ENCODE data around the gene SMARCC1. TPM values are rescaled to one million over a fixed set of nuclear protein-coding genes. Genes with fewer than 3 reads are reported as not detected.

The SMARCC1 gene
- total RNA-seq, 4 donors from 2014 or later, result 28.2 to 51.7 (median 31.2) TPM

GRCh38 chr3:47586746-47587145, 194.9 kb downstream of the SMARCC1 start:
- intact Hi-C loops (cut with DNase I), result no loop called here
- Histone ChIP-seq H3K27me3 (no peaks in the 10 kb centered on the region), H3K36me3 (peaks cover 0 to 71% (median 20%) of the 10 kb centered on the region in 3 donors), H3K4me1 (no peaks in the 10 kb centered on the region), H3K9me3 (no peaks in the 10 kb centered on the region), H3K4me3 (no peak overlapping the region), H3K27ac (no peak overlapping the region)
- TF ChIP-seq CTCF (IDR thresholded peaks at IDR 0.05), result no peak
- TF ChIP-seq POLR2A (IDR thresholded peaks at IDR 0.05), result no peak
- WGBS, 2 donors, result 82 to 95% methylated on average over 5 to 6 of the region's 6 CpGs
- no peak for DNase-seq

GRCh38 chr3:47583320-47584075, 198.2 kb downstream of the SMARCC1 start:
- Histone ChIP-seq H3K27ac (no peak overlapping the region), H3K36me3 (peaks cover 0 to 40% (median 0%) of the 10 kb centered on the region in 3 donors), H3K27me3 (peaks cover 0 to 18% (median 1%) of the 10 kb centered on the region in 4 donors), H3K4me1 (peaks cover 4 to 8% (median 6%) of the 10 kb centered on the region in 3 donors), H3K4me3 (no peak overlapping the region), H3K9me3 (no peaks in the 10 kb centered on the region)
- WGBS, 2 donors, result 42 to 66% methylated on average over 2 of the region's 3 CpGs
- no peak for DNase-seq
- intact Hi-C loops (cut with DNase I), result no loop called here
- TF ChIP-seq CTCF (IDR thresholded peaks at IDR 0.05) (no peak), POLR2A (IDR thresholded peaks at IDR 0.05) (no peak)

GRCh38 chr3:47581835-47582234, 199.9 kb downstream of the SMARCC1 start:
- H3K9me3 ChIP-seq, result no peaks in the 10 kb centered on the region
- peaks cover 10 to 22% (median 11%) of the 10 kb centered on the region in 3 donors for H3K4me1 ChIP-seq
- no peak for DNase-seq
- no peak overlapping the region for H3K4me3 ChIP-seq
- H3K27me3 ChIP-seq, result peaks cover 0 to 30% (median 1%) of the 10 kb centered on the region in 4 donors
- TF ChIP-seq CTCF (IDR thresholded peaks at IDR 0.05), result no peak
- TF ChIP-seq POLR2A (IDR thresholded peaks at IDR 0.05), result no peak
- H3K36me3 ChIP-seq, result peaks cover 0 to 23% (median 0%) of the 10 kb centered on the region in 3 donors
- intact Hi-C loops (cut with DNase I), result no loop called here
- no peak overlapping the region for H3K27ac ChIP-seq
- WGBS, 2 donors, result 76 to 85% methylated on average over 4 of the region's 4 CpGs

GRCh38 chr3:47581422-47581821, 200.3 kb downstream of the SMARCC1 start:
- intact Hi-C loops (cut with DNase I), result no loop called here
- H3K9me3 ChIP-seq, result no peaks in the 10 kb centered on the region
- H3K36me3 ChIP-seq, result peaks cover 0 to 19% (median 0%) of the 10 kb centered on the region in 3 donors
- DNase-seq, result no peak
- peaks cover 10 to 22% (median 11%) of the 10 kb centered on the region in 3 donors for H3K4me1 ChIP-seq
- no peak overlapping the region for H3K4me3 ChIP-seq
- no peak overlapping the region for H3K27ac ChIP-seq
- TF ChIP-seq POLR2A (IDR thresholded peaks at IDR 0.05) (no peak), CTCF (IDR thresholded peaks at IDR 0.05) (no peak)
- WGBS, 2 donors, result 40 to 68% methylated on average over 3 to 5 of the region's 5 CpGs
- H3K27me3 ChIP-seq, result peaks cover 0 to 35% (median 1%) of the 10 kb centered on the region in 4 donors

- Histone ChIP-seq H3K4me3 (no peak overlapping the region), H3K27ac (no peak overlapping the region), H3K36me3 (peaks cover 0 to 10% (median 0%) of the 10 kb centered on the region in 3 donors), H3K4me1 (peaks cover 10 to 22% (median 11%) of the 10 kb centered on the region in 3 donors), H3K27me3 (peaks cover 0 to 41% (median 1%) of the 10 kb centered on the region in 4 donors), H3K9me3 (no peaks in the 10 kb centered on the region)
- DNase-seq, result no peak
- TF ChIP-seq POLR2A (IDR thresholded peaks at IDR 0.05) (no peak), CTCF (IDR thresholded peaks at IDR 0.05) (no peak)
- 64 to 71% methylated on average over 4 of the region's 4 CpGs for WGBS, 2 donors
- intact Hi-C loops (cut with DNase I), result no loop called here
Observed at GRCh38 chr3:47580481-47580880, 201.2 kb downstream of the SMARCC1 start.

Measured in esophagus squamous epithelium (tissue), 5 donors.